Dendritic cell treated with granulocyte-macrophage colony-stimulating factor and Interleukin-4, amounts not matched to agents 40 ng/mL and 50 ng/mL, for 4 days (primary cell): Measurements from ENCODE around the gene ZC3HAV1L.

Experiments used
- H3K27ac Mint-ChIP-seq: one replicate; pipeline ENCODE4 v1.8.0; 2022; ENCODE audit warnings: mild to moderate bottlenecking, mixed read lengths
- H3K27me3 Mint-ChIP-seq: one replicate; pipeline ENCODE4 v1.8.0; 2022; ENCODE audit warnings: mild to moderate bottlenecking, mixed read lengths
- H3K36me3 Mint-ChIP-seq: one replicate; pipeline ENCODE4 v1.8.0; 2022; ENCODE audit warnings: low read depth, mixed read lengths
- H3K4me1 Mint-ChIP-seq: one replicate; pipeline ENCODE4 v1.8.0; 2022; ENCODE audit warnings: low read depth, mixed read lengths
- H3K4me3 Mint-ChIP-seq: one replicate; pipeline ENCODE4 v1.8.0; 2022; ENCODE audit warnings: mild to moderate bottlenecking, moderate library complexity, mixed read lengths
- H3K9me3 Mint-ChIP-seq: one replicate; pipeline ENCODE4 v1.8.0; 2022; ENCODE audit warnings: mixed read lengths
- intact Hi-C: fragments of 100-400 bp; cut with micrococcal nuclease; formaldehyde crosslinking; loops from one replicate; pipeline ENCODE4 v1.15.0; 2022

ZC3HAV1L gene

DNA sequence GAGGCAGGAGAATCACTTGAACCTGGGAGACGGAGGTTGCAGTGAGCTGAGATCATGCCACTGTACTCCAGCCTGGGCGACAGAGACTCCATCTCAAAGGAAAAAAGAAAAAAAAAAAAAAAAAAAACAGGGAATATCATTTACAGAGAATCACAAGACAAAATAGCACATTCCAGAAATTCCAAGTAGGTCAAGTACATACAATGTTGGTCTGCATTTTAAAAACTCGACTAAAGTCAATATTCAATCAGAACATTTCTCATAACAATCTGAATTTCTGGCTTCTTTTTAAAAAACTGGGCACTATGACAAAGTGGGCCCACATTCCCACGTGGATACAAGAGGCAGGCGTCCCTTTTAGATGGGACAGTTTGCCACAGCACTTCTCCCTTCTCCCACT lies 12.8 kb downstream of the ZC3HAV1L start:
- intact Hi-C loops = no loop called here
- Mint-ChIP-seq H3K36me3 (peaks cover 62% of the 10 kb centered on the region), H3K27ac (no peak overlapping the region), H3K4me1 (peaks cover 6% of the 10 kb centered on the region), H3K27me3 (peaks cover 2% of the 10 kb centered on the region), H3K4me3 (no peak overlapping the region), H3K9me3 (no peaks in the 10 kb centered on the region)

DNA sequence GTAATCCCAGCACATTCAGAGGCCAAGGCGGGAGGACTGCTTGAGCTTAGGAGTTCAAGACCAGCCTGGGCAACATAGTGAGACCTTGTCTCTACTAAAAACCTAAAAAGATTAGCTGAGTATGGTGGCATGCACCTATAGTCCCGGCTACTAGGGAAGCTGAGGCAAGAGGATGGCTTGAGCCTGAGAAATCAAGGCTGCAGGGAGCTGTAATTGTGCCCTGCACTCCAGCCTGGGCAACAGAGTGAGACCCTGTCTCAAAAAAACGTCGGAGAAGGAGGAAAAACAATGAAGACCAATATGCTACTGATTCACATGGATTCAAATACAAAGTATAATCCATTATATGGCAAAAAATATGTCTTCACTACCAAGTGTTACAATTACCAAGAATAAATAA lies 13.6 kb downstream of the ZC3HAV1L start:
- Mint-ChIP-seq H3K4me3 (no peak overlapping the region), H3K27ac (no peak overlapping the region), H3K9me3 (no peaks in the 10 kb centered on the region), H3K4me1 (peaks cover 6% of the 10 kb centered on the region), H3K36me3 (peaks cover 55% of the 10 kb centered on the region), H3K27me3 (peaks cover 2% of the 10 kb centered on the region)
- intact Hi-C loops = no loop called here

DNA sequence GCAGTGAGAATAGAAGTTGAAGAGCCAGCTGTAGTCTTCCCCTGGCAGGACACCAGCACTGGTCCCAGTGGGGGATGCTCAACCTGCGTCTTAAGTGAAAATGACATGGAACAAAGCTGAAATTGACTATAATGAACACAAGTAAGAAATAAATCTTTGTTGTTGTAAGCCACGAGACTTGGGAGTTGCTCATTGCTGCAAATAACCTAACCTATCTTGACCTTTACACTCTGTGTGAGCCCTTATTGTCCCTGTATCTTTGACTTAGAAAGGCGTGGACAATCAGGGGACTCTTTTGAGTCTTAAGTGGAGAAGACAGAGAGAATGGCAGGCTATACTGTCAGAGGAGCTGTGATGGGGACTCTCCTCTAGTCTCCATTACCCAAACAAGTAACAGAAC lies 16.9 kb downstream of the ZC3HAV1L start:
- Mint-ChIP-seq H3K4me3 (no peak overlapping the region), H3K9me3 (no peaks in the 10 kb centered on the region), H3K36me3 (peaks cover 28% of the 10 kb centered on the region), H3K27me3 (peaks cover 3% of the 10 kb centered on the region), H3K4me1 (peaks cover 6% of the 10 kb centered on the region), H3K27ac (no peak overlapping the region)
- intact Hi-C loops = loop anchor here (5.0 kb wide), 1 partner anchor 58 kb away; no protein-coding TSS in a partner anchor

DNA sequence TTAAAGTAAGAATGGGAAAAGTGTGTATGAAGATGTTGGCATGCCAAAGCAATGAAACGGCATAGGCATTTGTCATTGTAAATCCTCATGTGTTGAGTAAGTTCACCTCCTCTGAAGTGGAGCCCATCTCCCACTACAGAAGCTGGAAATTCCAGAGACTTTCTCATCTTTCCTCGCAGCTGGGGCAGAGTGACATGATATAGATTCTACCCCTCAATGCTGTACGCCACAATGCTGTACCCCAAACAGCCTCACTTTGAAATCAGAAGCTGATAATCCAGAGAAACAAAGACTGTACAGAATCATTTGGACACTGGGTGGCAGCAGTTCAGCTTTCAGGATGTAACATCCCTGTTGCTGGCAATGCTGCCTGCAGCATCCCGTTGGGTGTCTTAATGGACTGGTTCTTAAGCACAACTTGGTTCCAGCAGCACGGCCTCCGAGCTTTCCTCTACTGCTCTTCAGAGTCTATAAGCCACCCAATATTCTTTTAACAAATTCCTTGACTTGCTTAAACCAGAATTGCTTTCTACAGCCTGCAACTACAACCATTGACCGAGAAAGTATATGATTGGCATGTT lies 18.8 kb downstream of the ZC3HAV1L start:
- H3K9me3 Mint-ChIP-seq = no peaks in the 10 kb centered on the region
- peaks cover 4% of the 10 kb centered on the region for H3K27me3 Mint-ChIP-seq
- H3K4me3 Mint-ChIP-seq = no peak overlapping the region
- H3K36me3 Mint-ChIP-seq = peaks cover 9% of the 10 kb centered on the region
- H3K27ac Mint-ChIP-seq = no peak overlapping the region
- H3K4me1 Mint-ChIP-seq = no peaks in the 10 kb centered on the region
- intact Hi-C loops = loop anchor here (1.0 to 5.0 kb wide), 2 partner anchors 60 to 110 kb away; no protein-coding TSS in a partner anchor

DNA sequence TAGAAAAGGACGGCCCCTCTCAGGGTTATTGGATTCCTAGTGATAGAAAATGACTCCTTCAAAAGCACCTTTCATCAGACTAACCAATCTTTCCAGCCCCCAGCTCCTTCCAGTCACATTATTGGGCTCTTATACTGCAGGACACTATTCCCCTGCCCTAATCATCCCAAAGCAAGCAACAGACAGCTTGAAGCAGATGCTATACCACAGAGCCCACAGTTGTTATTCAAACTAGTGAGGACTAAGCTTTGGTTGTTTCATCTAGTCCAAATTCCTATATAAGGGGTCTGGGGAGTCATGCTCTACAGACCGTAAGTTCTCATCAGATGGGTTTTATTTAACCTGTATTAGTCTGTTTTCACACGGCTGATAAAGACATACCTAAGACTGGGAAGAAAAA lies 24.5 kb downstream of the ZC3HAV1L start:
- Mint-ChIP-seq H3K4me3 (no peak overlapping the region), H3K36me3 (no peaks in the 10 kb centered on the region), H3K4me1 (no peaks in the 10 kb centered on the region), H3K27me3 (peaks cover 1% of the 10 kb centered on the region), H3K27ac (no peak overlapping the region), H3K9me3 (peaks cover 21% of the 10 kb centered on the region)
- intact Hi-C loops = no loop called here

DNA sequence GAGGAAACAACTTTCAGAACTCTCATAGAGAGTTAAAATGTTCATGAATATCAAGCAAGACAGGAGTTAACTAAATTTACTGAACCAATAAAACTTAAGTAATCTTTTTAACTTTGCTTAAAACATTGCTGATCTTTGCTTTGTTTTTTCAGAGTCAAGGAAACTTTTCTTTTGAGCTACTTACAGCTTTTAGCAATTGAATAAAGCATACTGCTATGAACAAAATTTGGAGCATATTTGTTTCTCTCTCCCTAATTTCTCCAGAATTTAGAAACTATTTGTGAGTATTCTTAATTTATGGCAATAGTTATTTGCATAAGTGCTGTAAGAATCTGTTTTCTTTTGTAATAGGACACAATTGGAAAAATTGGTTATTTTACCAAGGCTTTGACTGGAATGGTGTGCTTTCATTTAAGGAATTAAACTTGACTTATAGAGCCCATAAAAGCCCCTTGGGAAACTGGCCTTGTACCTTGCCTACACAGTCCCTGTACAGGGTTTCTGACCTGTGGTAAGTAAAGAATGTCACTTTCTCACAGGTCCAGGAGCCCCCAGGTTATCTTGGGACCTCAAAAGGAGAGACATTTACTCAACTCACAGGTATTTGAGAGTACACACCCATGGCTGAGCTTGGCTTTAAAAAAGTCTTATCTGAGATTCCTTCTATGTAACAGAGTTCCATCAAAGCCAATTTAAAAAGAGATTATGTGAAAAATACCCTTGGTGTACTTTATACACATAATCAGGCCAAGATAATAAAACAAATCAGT lies 31.3 kb downstream of the ZC3HAV1L start:
- intact Hi-C loops = no loop called here
- Mint-ChIP-seq H3K36me3 (no peaks in the 10 kb centered on the region), H3K27me3 (no peaks in the 10 kb centered on the region), H3K4me3 (no peak overlapping the region), H3K27ac (no peak overlapping the region), H3K4me1 (no peaks in the 10 kb centered on the region), H3K9me3 (peaks cover 24% of the 10 kb centered on the region)

DNA sequence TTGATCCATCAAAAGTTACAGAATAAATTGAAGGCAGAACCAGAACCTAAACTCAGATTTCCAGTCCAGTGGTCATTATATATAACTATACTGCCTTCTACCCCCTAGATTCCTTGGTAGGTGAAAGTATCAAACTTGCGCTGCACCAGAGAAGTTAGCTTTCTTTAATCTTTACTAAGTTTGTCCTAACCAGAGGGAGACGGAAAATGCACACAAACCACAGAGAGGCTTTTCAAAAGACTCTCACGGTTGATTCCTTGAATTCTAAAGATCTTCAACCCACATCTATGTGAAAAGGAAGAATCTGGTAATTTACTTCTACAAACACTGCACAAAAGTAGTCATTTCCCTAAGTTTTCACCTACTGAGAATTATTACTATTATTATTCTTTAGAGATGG lies 36.4 kb downstream of the ZC3HAV1L start:
- no peak overlapping the region for H3K4me3 Mint-ChIP-seq
- H3K9me3 Mint-ChIP-seq = peaks cover 5% of the 10 kb centered on the region
- intact Hi-C loops = no loop called here
- H3K36me3 Mint-ChIP-seq = no peaks in the 10 kb centered on the region
- no peaks in the 10 kb centered on the region for H3K27me3 Mint-ChIP-seq
- H3K27ac Mint-ChIP-seq = no peak overlapping the region
- H3K4me1 Mint-ChIP-seq = no peaks in the 10 kb centered on the region

DNA sequence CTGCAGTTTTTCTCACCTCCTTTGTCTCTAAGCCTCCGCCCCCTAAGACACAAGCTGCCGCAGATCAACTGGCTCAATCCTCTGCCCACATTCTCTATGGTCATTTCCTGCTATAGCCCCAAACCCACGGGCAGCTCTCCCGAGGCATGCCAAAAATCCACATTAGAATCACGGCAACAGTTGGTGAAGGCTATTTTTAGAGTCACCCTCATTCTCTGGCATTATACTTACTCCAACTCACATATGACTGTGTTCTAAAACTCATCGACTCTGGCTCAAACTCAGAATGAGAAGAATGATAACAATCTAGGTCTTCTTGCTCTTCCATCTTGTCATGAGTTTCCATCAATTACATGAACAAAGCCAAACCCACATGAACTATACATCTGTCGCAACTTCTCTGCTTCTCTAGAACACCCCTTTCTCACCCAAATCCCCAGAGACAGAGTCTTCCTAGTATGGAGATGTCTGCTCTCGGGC lies 43.8 kb downstream of the ZC3HAV1L start:
- H3K27me3 Mint-ChIP-seq = peaks cover 2% of the 10 kb centered on the region
- H3K4me3 Mint-ChIP-seq = no peak overlapping the region
- H3K36me3 Mint-ChIP-seq = no peaks in the 10 kb centered on the region
- no peaks in the 10 kb centered on the region for H3K9me3 Mint-ChIP-seq
- H3K4me1 Mint-ChIP-seq = no peaks in the 10 kb centered on the region
- intact Hi-C loops = no loop called here
- H3K27ac Mint-ChIP-seq = no peak overlapping the region

DNA sequence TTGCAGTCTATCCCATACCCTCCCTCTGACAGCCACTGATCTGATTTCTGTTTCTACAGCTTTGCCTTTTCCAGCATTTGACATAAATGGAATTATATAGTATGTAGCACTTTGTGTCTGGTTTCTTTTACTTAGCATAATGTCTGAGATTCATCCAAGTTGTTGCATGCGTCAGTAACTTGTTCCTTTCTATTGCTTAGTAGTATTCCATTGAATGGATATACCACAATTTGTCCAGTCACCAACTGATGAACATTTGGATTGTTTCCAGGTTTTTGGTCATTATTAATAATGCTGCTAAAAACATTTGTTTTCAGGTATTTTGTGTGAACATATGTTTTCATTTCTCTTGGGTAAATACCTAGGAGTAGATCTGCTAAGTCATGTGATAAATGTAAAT lies 48.2 kb downstream of the ZC3HAV1L start:
- Mint-ChIP-seq H3K27ac (no peak overlapping the region), H3K27me3 (peaks cover 13% of the 10 kb centered on the region), H3K9me3 (no peaks in the 10 kb centered on the region), H3K36me3 (no peaks in the 10 kb centered on the region), H3K4me1 (no peaks in the 10 kb centered on the region), H3K4me3 (no peak overlapping the region)
- intact Hi-C loops = no loop called here

DNA sequence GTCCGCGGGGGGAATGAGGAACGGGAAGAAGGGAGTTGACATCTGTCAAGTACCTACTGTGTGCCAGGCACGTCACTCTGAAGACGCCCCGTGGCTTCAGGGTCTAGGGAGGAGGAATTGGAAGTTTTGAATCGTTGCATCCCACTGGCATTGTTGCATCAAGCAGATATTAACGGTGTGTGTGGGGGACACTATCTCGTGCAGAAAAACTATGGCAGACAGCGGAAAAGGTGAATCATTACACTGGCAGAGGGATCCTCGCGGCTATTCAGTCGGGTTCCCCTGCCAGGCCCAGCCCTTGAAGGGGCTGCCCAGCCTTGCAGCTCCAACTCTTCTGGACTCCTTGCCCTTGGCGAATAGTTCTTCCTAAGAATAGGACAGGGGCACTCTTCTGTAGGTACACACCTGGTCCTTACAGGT lies 53.6 kb downstream of the ZC3HAV1L start:
- peaks cover 45% of the 10 kb centered on the region for H3K27me3 Mint-ChIP-seq
- H3K27ac Mint-ChIP-seq = no peak overlapping the region
- peaks cover 15% of the 10 kb centered on the region for H3K4me1 Mint-ChIP-seq
- H3K36me3 Mint-ChIP-seq = no peaks in the 10 kb centered on the region
- no peaks in the 10 kb centered on the region for H3K9me3 Mint-ChIP-seq
- intact Hi-C loops = loop anchor here (2.0 kb wide), 1 partner anchor 95 kb away; no protein-coding TSS in a partner anchor
- H3K4me3 Mint-ChIP-seq = peak overlapping the region; percentile 70

DNA sequence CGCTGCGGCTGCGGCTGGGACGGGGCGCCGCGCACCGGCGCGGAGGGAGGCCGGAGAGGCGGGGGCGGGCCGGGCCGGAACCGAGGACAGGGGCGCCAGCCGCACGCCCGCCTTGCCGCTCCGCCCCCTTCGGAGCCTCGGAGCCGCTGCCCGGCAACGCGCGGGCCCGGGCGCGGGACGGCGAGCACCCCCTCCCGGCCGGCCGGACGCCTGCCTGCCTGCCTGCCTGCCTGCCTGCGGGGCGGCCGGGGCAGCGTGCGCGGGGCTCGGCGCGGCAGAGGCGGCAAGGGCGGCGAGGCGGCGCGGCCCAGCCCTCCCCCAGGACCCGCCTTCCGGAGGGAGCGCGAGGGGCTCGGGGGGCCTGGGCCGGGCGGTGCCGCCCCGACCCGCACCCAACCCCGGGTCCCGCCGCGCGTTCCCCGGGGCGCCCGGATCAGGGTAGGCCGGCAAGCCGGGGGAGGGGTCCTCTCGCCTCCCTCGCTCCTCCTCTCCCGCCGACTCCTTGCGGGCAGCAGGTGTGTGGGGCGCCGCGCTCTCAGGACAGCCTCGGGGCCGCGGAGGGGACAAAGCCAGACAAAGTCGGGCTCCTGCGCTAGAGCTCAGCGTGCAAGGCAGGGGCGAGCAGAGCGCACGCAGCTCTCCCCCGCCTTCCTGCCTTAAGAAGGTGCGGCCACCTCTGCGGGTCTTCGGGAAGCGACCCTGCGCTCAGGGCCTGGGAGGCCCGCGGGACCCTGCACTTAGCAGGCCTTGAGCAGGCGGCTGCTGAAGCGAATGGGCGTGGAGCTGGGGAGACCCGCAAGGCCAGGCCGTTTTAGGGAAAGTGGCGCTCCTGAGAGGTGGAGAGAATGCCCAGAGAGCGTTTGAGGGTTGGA lies 54.3 kb downstream of the ZC3HAV1L start, which contains the start of gene KIAA1549:
Gene KIAA1549, minus strand, starts transcription at position 58 of the 872 bp plus-strand sequence. CDS start 120 bp downstream, outside the sequence.
- Mint-ChIP-seq H3K4me3 (peak within 1 kb of the TSS; percentile 82), H3K36me3 (no peaks in the 10 kb centered on the region), H3K27me3 (peaks cover 45% of the 10 kb centered on the region), H3K9me3 (no peaks in the 10 kb centered on the region), H3K4me1 (peaks cover 15% of the 10 kb centered on the region), H3K27ac (no peak within 1 kb of the TSS)
- intact Hi-C loops = loop anchor here (2.0 kb wide), 1 partner anchor 95 kb away; no protein-coding TSS in a partner anchor

DNA sequence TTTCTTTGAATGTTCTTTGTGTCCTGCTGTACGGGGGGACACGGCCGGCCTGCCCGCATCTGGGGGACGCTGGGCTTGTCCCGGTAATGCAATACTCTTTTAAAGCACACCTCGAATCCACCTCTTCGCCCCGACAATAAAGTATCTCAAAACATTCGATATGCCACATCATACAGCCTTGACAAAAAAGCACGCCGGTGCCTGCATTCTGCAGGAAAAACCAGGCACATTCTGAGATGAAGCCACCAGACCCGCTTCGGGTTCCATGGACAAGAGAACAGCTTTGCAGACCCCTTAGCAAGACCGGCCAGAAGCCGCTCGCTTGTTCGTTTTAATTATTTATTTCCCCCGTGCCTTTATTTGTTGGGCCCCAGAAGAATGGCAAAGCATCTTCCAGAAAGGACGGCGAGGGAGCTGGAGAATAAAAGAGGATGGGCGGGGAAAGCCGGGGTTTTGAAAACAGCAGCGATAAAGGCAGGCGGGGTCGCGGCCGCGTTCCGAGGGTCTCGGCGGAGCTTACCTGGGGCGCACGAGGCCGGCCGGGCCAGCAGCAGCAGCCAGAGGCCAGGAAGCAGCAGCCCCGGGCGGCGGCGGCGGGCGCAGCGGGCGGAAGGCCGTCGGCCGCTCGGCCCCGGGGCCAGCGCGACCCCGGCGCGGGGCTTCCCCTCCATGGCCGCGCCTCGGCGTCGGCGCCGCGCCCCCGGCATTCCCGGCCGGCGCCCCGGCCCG lies 55.1 kb downstream of the ZC3HAV1L start:
- Mint-ChIP-seq H3K27me3 (peaks cover 45% of the 10 kb centered on the region), H3K9me3 (no peaks in the 10 kb centered on the region), H3K27ac (no peak overlapping the region), H3K4me1 (peaks cover 15% of the 10 kb centered on the region), H3K36me3 (no peaks in the 10 kb centered on the region), H3K4me3 (peak overlapping the region; percentile 82)
- intact Hi-C loops = no loop called here

DNA sequence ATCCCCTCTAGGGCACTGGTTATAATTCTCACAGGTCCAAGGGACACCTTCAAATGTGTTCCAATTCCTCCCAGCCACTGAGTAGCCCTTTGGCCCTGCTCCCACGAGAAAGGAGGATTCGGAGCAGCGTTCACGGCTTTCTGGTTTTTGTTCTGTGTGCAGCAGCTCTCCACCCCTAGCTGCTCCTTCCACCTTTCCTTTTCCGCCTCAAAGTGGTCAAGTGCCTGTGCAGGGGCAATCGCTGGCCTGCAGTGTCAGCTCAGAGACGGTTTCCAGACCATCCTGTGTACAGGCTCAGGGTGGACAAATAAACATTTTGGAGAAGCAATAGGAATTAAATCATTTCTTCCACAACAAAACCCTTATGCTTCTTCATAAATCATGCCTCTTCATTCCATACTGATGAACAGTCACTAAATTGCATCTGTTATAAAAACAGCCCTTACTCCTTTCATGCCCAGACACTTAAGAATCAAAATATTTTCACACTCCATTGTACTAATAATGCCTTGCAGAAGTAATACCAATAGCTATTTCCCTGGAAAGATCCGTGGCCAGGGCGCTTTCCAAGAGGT lies 55.8 kb downstream of the ZC3HAV1L start:
- intact Hi-C loops = no loop called here
- H3K4me3 Mint-ChIP-seq = peak overlapping the region; percentile 82
- H3K4me1 Mint-ChIP-seq = peaks cover 15% of the 10 kb centered on the region
- peaks cover 45% of the 10 kb centered on the region for H3K27me3 Mint-ChIP-seq
- H3K36me3 Mint-ChIP-seq = no peaks in the 10 kb centered on the region
- no peak overlapping the region for H3K27ac Mint-ChIP-seq
- no peaks in the 10 kb centered on the region for H3K9me3 Mint-ChIP-seq
